Activated T-helper 2 cell treated with anti-CD3 and anti-CD28 coated beads, Interferon-gamma antibody, Interleukin-2, Interleukin-4, amounts not matched to agents 10 μg/mL and 5 μg/mL and 100 μg/mL, durations not matched to agents 14 hours and 24 hours and 36 hours (primary cell): ENCODE results near the gene NALCN. TPM values are rescaled to one million over a fixed set of nuclear protein-coding genes. Genes with fewer than 3 reads are reported as not detected.

ENCODE experiments used
- DNase-seq: peaks from one replicate; pipeline ENCODE4 v3.0.0; 2021; ENCODE audit warnings: low spot score
- H3K27ac Mint-ChIP-seq: one replicate; pipeline ENCODE4 v1.8.0; 2021; ENCODE audit warnings: mixed read lengths
- H3K27me3 Mint-ChIP-seq: one replicate; pipeline ENCODE4 v1.8.0; 2021; ENCODE audit warnings: low read depth, mixed read lengths
- H3K36me3 Mint-ChIP-seq: one replicate; pipeline ENCODE4 v1.8.0; 2021; ENCODE audit warnings: low read depth, mixed read lengths
- H3K4me1 Mint-ChIP-seq: one replicate; pipeline ENCODE4 v1.8.0; 2021; ENCODE audit warnings: low read depth, mixed read lengths
- H3K4me3 Mint-ChIP-seq: one replicate; pipeline ENCODE4 v1.8.0; 2021; ENCODE audit warnings: low read depth, mild to moderate bottlenecking, moderate library complexity, mixed read lengths
- H3K9me3 Mint-ChIP-seq: one replicate; pipeline ENCODE4 v1.8.0; 2021; ENCODE audit warnings: mixed read lengths
- intact Hi-C: fragments of 100-400 bp; cut with micrococcal nuclease; formaldehyde crosslinking; loops from one replicate; pipeline ENCODE4 v1.15.1; 2023
- total RNA-seq: library from RNA; stranded (reverse); gene quantifications from 2 replicates; pipeline ENCODE4 v1.2.3, GENCODE V29; 2022

The NALCN gene
- total RNA-seq, 1 donor from 2014 or later, result not detected

- Mint-ChIP-seq H3K4me1 (no peaks in the 10 kb centered on the region), H3K27ac (no peak overlapping the region), H3K27me3 (peaks cover 3% of the 10 kb centered on the region), H3K36me3 (no peaks in the 10 kb centered on the region), H3K4me3 (no peak overlapping the region), H3K9me3 (no peaks in the 10 kb centered on the region)
- no peak for DNase-seq
- intact Hi-C loops, result no loop called here
Measured at GRCh38 chr13:101289764-101290163, 126.5 kb downstream of the NALCN start.

- no peak overlapping the region for H3K4me3 Mint-ChIP-seq
- no peaks in the 10 kb centered on the region for H3K27me3 Mint-ChIP-seq
- no peaks in the 10 kb centered on the region for H3K9me3 Mint-ChIP-seq
- no peaks in the 10 kb centered on the region for H3K4me1 Mint-ChIP-seq
- H3K36me3 Mint-ChIP-seq, result no peaks in the 10 kb centered on the region
- H3K27ac Mint-ChIP-seq, result no peak overlapping the region
- no peak for DNase-seq
- intact Hi-C loops, result no loop called here
Measured at GRCh38 chr13:101283782-101284181, 132.5 kb downstream of the NALCN start.

DNA sequence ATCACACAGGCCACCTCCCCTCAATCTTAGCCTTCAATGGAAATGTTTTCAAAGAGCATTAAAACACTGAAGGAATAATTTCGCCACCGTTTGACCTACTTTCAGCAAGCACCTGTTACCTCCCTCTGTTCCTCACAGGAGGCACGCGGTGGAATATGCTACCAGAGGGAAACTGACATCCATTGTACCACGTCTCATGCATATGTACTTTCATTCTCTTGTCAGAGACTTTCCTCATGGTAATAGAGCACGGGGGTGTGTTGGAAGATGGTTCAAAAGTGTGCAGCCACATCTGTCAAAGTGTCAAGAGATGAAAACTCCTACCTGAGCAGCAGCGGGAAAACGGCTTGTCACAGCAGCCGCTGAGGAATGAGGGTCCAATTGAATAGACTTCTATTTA is 143.4 kb downstream of the NALCN start:
- Mint-ChIP-seq H3K36me3 (no peaks in the 10 kb centered on the region), H3K4me1 (no peaks in the 10 kb centered on the region), H3K9me3 (no peaks in the 10 kb centered on the region), H3K27me3 (no peaks in the 10 kb centered on the region), H3K4me3 (no peak overlapping the region), H3K27ac (no peak overlapping the region)
- no peak for DNase-seq
- intact Hi-C loops, result no loop called here

DNA sequence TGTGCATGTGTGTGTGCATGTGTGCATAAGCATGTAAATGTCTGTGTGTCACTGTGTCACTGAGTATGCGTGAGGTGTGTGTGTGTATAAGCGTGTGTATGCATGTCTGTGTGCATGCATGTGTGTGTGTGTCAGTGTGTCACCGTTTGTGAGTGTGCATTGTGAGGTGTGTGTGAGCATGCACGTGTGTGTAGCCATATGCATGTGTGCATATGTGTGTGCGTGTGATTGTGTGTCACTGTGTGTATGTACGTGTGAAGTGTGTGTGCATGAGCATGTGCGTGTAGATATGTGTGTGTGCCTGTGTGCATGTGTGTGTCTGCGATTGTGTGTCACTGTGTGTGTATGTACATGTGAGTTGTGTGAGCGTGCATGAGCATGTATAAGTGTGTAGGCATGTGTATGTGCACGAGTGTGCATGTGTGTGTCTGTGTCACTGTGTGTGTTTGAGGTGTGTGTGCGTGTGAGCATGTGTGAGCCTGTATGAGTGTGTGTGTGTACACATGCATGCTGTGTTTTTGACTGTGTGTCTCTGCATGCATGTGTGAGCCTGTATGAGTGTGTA is 144.5 kb downstream of the NALCN start:
- Mint-ChIP-seq H3K27me3 (no peaks in the 10 kb centered on the region), H3K4me3 (no peak overlapping the region), H3K4me1 (no peaks in the 10 kb centered on the region), H3K9me3 (no peaks in the 10 kb centered on the region), H3K36me3 (no peaks in the 10 kb centered on the region), H3K27ac (no peak overlapping the region)
- intact Hi-C loops, result no loop called here
- DNase-seq, result no peak

GRCh38 chr13:101267656-101268055 is 148.7 kb downstream of the NALCN start:
- Mint-ChIP-seq H3K27ac (no peak overlapping the region), H3K4me3 (no peak overlapping the region), H3K27me3 (no peaks in the 10 kb centered on the region), H3K9me3 (no peaks in the 10 kb centered on the region), H3K36me3 (no peaks in the 10 kb centered on the region), H3K4me1 (peaks cover 6% of the 10 kb centered on the region)
- no peak for DNase-seq
- intact Hi-C loops, result no loop called here

DNA sequence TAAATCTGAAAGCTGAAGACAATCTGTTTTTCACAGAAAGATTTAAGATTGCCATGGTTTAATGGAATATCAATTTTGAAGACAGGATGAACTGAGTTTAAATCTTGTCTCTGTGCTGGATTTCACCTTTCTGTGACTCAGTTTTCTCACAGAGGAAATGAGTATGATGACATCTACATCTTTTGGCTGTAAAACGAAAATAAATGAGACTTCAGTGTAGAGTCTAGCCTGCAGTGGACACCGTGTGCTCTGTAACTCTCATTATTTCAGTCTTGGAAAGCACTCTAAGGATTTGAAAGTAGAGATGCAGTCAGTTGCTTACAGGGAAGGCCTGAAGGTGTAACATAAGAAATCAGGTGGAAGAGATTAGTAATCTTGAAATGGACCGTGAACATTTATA is 150.4 kb downstream of the NALCN start:
- no peak for DNase-seq
- no peaks in the 10 kb centered on the region for H3K36me3 Mint-ChIP-seq
- peaks cover 6% of the 10 kb centered on the region for H3K4me1 Mint-ChIP-seq
- H3K4me3 Mint-ChIP-seq, result no peak overlapping the region
- no peaks in the 10 kb centered on the region for H3K27me3 Mint-ChIP-seq
- H3K9me3 Mint-ChIP-seq, result no peaks in the 10 kb centered on the region
- intact Hi-C loops, result no loop called here
- H3K27ac Mint-ChIP-seq, result no peak overlapping the region

- intact Hi-C loops, result no loop called here
- H3K36me3 Mint-ChIP-seq, result no peaks in the 10 kb centered on the region
- no peak overlapping the region for H3K27ac Mint-ChIP-seq
- peaks cover 6% of the 10 kb centered on the region for H3K4me1 Mint-ChIP-seq
- no peak for DNase-seq
- H3K9me3 Mint-ChIP-seq, result no peaks in the 10 kb centered on the region
- H3K4me3 Mint-ChIP-seq, result no peak overlapping the region
- peaks cover 8% of the 10 kb centered on the region for H3K27me3 Mint-ChIP-seq
Measured at GRCh38 chr13:101264931-101265330, 151.4 kb downstream of the NALCN start.

DNA sequence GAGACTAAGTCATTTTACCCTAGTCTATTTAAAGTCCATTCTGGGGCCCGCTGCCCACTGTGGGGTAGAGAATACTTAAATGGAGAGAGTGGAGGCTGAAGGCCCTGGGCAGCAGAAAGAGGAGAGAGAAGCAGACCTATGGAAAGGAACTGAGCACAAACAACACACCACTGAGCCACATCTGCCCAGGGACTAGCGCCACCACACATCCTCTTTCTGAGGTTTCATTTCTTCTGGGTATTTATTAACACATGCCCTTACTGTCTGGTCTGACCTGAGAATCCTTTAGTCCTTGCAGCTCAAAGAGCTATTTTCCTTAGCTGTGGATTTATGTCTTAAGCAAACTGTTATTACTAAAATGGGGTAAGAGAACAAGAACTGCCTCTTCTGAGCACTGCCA is 154.0 kb downstream of the NALCN start:
- intact Hi-C loops, result no loop called here
- Mint-ChIP-seq H3K36me3 (no peaks in the 10 kb centered on the region), H3K27me3 (peaks cover 8% of the 10 kb centered on the region), H3K9me3 (no peaks in the 10 kb centered on the region), H3K27ac (no peak overlapping the region), H3K4me3 (no peak overlapping the region), H3K4me1 (peaks cover 17% of the 10 kb centered on the region)
- DNase-seq, result no peak

DNA sequence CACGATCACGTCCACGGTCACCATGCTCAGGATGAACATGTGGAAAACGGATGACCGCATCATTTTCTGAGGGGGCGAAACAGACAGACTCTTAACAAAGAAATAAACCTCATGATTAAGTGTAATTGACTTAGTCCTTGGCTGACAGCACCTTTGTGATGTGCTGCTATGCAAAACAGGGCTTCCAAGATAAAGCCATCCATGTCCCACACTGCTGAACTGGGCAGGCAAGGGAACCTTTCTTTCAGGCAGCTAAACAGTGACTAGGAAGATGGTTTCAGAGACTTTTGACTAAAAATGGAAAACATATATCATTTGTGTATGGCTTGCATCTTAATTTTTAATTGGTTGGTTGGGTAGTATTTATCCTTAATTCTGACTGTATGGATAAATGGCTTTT is 157.8 kb downstream of the NALCN start:
- Mint-ChIP-seq H3K27me3 (peaks cover 10% of the 10 kb centered on the region), H3K4me1 (peaks cover 11% of the 10 kb centered on the region), H3K36me3 (no peaks in the 10 kb centered on the region), H3K9me3 (no peaks in the 10 kb centered on the region), H3K27ac (no peak overlapping the region), H3K4me3 (no peak overlapping the region)
- intact Hi-C loops, result loop anchor here (5.0 kb wide), 1 partner anchor 369 kb away; no protein-coding TSS in a partner anchor
- no peak for DNase-seq

DNA sequence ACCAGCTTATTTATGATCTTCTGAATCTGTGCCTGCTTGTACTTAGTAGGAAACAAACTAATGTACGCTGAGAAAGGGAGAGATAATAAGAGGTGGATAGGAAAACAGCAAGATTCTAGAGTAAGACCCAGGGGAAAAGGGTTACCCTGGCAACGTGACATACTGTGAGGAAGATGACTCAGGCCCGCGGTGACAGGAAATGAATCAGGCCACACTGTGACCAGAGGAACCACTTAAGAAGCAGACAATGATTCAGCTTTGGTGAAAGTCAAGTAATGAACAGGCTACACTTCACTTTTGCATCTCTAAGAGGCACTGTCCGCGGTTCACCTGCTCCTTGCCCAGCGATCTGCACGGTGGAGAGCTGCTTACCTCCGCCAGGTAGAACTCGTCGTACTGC is 158.2 kb downstream of the NALCN start:
- Mint-ChIP-seq H3K9me3 (no peaks in the 10 kb centered on the region), H3K4me1 (peaks cover 11% of the 10 kb centered on the region), H3K4me3 (no peak overlapping the region), H3K36me3 (no peaks in the 10 kb centered on the region), H3K27ac (peak overlapping the region; percentile 2), H3K27me3 (peaks cover 10% of the 10 kb centered on the region)
- intact Hi-C loops, result loop anchor here (5.0 kb wide), 1 partner anchor 369 kb away; no protein-coding TSS in a partner anchor
- DNase-seq, result peak; percentile 32

DNA sequence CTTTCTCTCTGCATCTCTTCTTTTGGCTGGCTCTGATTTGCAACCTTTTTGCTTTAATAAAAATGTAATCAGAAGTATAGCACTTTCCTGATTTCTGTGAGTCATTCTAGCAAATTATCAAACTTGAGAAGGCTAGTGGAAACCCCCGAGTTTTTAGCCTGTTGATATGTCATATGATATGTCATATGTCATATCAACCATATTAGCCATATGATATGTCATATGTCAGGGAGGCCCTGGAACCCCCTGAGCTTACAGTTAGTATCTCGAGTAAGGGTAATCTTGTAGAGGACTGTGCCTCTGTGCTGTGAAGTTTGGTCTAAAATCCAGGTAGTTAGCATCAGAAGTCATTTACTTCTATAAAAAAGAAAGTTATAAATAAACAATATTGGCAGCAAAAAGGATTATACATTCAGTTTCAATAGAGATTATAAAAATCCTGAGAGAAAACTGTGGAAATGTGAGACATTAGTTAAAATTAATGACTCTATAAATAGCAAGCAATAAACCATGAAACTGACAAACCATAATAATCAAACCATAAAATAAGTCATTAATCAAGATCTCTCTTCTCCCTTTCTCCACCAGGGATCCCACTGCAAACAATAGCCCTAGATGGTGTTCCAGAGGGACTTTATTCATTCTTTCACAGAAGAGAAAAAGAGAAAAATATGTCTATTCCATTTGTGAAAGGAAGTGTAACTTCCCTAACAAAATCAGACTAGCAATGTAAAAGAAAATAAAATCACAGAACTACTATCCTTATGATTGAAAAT is 167.4 kb downstream of the NALCN start:
- Mint-ChIP-seq H3K36me3 (no peaks in the 10 kb centered on the region), H3K27ac (no peak overlapping the region), H3K9me3 (peaks cover 5% of the 10 kb centered on the region), H3K4me1 (no peaks in the 10 kb centered on the region), H3K27me3 (peaks cover 2% of the 10 kb centered on the region), H3K4me3 (no peak overlapping the region)
- no peak for DNase-seq
- intact Hi-C loops, result no loop called here

GRCh38 chr13:101242720-101243119 is 173.6 kb downstream of the NALCN start:
- no peaks in the 10 kb centered on the region for H3K27me3 Mint-ChIP-seq
- intact Hi-C loops, result no loop called here
- H3K4me1 Mint-ChIP-seq, result peaks cover 2% of the 10 kb centered on the region
- H3K27ac Mint-ChIP-seq, result no peak overlapping the region
- no peaks in the 10 kb centered on the region for H3K9me3 Mint-ChIP-seq
- DNase-seq, result no peak
- no peak overlapping the region for H3K4me3 Mint-ChIP-seq
- no peaks in the 10 kb centered on the region for H3K36me3 Mint-ChIP-seq

DNA sequence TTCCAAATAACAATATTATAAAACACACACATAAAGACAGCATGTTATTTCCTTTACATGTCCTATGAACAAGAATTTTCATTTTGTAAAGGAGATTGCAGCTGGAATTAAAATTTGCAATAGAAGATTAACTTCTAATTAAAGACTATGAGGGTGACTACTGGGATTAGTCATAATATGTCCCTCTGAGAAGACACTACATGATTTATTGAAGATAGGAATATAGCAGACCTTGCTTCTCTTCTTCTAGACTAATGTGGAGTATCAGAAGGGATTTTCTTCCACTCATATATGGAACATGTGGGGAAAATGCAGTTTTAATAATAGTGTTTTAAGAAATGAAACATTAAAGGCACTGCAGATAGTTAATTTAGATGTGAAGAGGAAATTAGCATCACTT is 177.8 kb downstream of the NALCN start:
- intact Hi-C loops, result no loop called here
- H3K4me3 Mint-ChIP-seq, result no peak overlapping the region
- H3K27ac Mint-ChIP-seq, result no peak overlapping the region

More for the DNA sequence above, 177.8 kb downstream of the NALCN start:
- Mint-ChIP-seq H3K36me3 (no peaks in the 10 kb centered on the region), H3K4me1 (peaks cover 2% of the 10 kb centered on the region), H3K27me3 (no peaks in the 10 kb centered on the region), H3K9me3 (no peaks in the 10 kb centered on the region)
- no peak for DNase-seq
